Inferior parietal cortex (tissue), 1 donor: Measurements from ENCODE around the gene ENGASE.

Experiments
- DNase-seq: peaks from one replicate; pipeline ENCODE4 v3.0.0-alpha.2; 2016; ENCODE audit errors: extremely low spot score

Gene ENGASE

GRCh38 chr17:79113699-79114457 is 39.3 kb downstream of the ENGASE start:
- DNase-seq, result no peak

GRCh38 chr17:79114458-79115301 is 40.1 kb downstream of the ENGASE start:
- no peak for DNase-seq

GRCh38 chr17:79115487-79115886 is 40.9 kb downstream of the ENGASE start:
- no peak for DNase-seq

- DNase-seq, result no peak
These were observed 42.1 kb downstream of the ENGASE start for GRCh38 chr17:79116575-79117368.

- peak; percentile 7 for DNase-seq
These were observed 43.4 kb downstream of the ENGASE start for GRCh38 chr17:79117905-79118487.

GRCh38 chr17:79118924-79119323 is 44.3 kb downstream of the ENGASE start:
- DNase-seq, result no peak

- no peak for DNase-seq
These were observed 45.6 kb downstream of the ENGASE start for GRCh38 chr17:79120259-79120658.

GRCh38 chr17:79123988-79124387 is 49.4 kb downstream of the ENGASE start:
- no peak for DNase-seq

GRCh38 chr17:79124513-79125209 is 50.0 kb downstream of the ENGASE start:
- no peak for DNase-seq

- no peak for DNase-seq
These were observed 50.9 kb downstream of the ENGASE start for GRCh38 chr17:79125503-79125902.

- no peak for DNase-seq
These were observed 51.5 kb downstream of the ENGASE start for GRCh38 chr17:79126139-79126538.

GRCh38 chr17:79127534-79128135 is 53.0 kb downstream of the ENGASE start:
- no peak for DNase-seq

GRCh38 chr17:79129523-79129922 is 54.9 kb downstream of the ENGASE start:
- DNase-seq, result no peak

- DNase-seq, result no peak
These were observed 56.1 kb downstream of the ENGASE start for GRCh38 chr17:79130536-79131273.

GRCh38 chr17:79131274-79131635 is 56.6 kb downstream of the ENGASE start:
- no peak for DNase-seq

- no peak for DNase-seq
These were observed 57.1 kb downstream of the ENGASE start for GRCh38 chr17:79131701-79132100.

- DNase-seq, result no peak
These were observed 57.8 kb downstream of the ENGASE start for GRCh38 chr17:79132271-79133064.

GRCh38 chr17:79133214-79133613 is 58.6 kb downstream of the ENGASE start:
- no peak for DNase-seq

GRCh38 chr17:79133985-79134384 is 59.4 kb downstream of the ENGASE start:
- DNase-seq, result no peak
